Measurements from ENCODE around the gene GFRA4. TPM values are rescaled to one million over a fixed set of nuclear protein-coding genes. Genes with fewer than 3 reads are reported as not detected.

Gene GFRA4
- total RNA-seq, 1 experiment from 2014 or later, result not detected

Other genes with a start within 250 kb of the GFRA4 start
- gene ATRN, start 192.4 kb downstream of the GFRA4 start, total RNA-seq (2021; ENCODE audit: unreplicated experiment), result 33.8 TPM
- gene ADAM33, start 18.6 kb upstream of the GFRA4 start, total RNA-seq (2021; ENCODE audit: unreplicated experiment), result 0.62 TPM
- gene SIGLEC1, start 49.2 kb upstream of the GFRA4 start, total RNA-seq (2021; ENCODE audit: unreplicated experiment), result 0.03 TPM
- 0.21 TPM for gene HSPA12B, start 69.3 kb upstream of the GFRA4 start, total RNA-seq (2021; ENCODE audit: unreplicated experiment)
- 100 TPM for gene ADISSP, start 104.4 kb upstream of the GFRA4 start, total RNA-seq (2021; ENCODE audit: unreplicated experiment)
- 0.41 TPM for gene SPEF1, start 118.0 kb upstream of the GFRA4 start, total RNA-seq (2021; ENCODE audit: unreplicated experiment)
- 154 TPM for gene CENPB, start 123.3 kb upstream of the GFRA4 start, total RNA-seq (2021; ENCODE audit: unreplicated experiment)
- 170 TPM for gene CDC25B, start 132.9 kb upstream of the GFRA4 start, total RNA-seq (2021; ENCODE audit: unreplicated experiment)
- 23.1 TPM for gene AP5S1, start 157.1 kb upstream of the GFRA4 start, total RNA-seq (2021; ENCODE audit: unreplicated experiment)
- gene MAVS, start 183.4 kb upstream of the GFRA4 start, total RNA-seq (2021; ENCODE audit: unreplicated experiment), result 32.3 TPM
- 40.9 TPM for gene PANK2, start 226.0 kb upstream of the GFRA4 start, total RNA-seq (2021; ENCODE audit: unreplicated experiment)